ENCODE data around the gene MEP1B.
"Not testable (repeated sequence)": the region's sequence is repeated elsewhere in the genome, so short reads cannot be mapped to it uniquely, and the experiment has no call there.

The MEP1B gene

DNA sequence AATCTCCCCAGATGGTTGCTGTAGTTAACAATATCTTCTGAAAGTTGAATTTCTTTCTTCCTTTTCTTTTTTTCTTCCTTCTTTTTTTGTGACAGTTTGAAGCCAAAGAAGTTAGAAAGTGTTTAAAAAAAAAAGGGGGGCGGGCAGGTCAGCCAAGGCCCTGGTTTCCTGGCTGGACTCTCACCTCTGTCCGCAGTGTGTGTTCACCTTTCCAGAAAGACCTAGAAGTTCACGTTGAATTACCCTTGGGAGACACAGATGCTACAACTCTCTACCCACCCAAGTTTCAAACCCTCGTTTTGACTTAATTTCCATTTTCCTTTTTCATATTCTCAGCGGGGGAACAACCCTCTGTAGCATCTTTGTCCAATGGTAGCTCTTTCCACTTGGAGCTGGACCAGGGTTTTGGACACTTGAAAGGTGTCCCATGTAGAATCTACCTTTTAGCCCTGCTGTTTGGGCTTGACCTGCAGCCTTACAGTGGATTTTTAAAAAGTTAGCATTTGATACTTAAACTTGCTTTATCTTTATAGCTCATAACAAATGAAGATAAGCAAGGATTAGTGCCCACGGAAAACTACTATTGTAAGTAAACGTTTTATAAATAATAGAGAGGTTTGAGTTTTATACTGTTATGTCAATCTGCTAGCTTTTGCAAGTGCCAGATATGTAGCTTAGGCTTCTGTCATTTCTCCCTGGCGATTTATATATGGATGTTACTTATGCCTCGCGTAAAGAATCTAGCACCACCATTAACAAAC is 20.0 kb downstream of the MEP1B start:
- DNase-seq = no peak

DNA sequence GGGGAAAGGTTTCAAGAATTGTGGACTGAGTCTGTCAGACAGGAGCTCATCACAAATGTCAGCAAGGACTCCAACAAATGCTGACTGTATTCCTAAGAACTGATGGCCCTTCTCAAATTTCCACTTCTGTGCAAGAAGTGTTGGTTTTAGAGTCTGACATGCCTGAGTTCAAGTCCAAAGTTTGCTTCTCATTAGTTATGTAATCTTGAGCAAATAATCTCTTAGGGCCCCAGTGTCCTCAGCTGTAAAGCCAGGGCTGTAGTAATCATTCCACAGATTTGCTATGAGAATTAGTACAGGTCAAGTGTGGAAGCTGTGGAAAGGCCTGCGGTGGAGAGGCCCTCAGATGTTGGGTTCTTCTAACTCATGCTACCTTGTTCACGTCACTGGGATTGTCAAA is 23.9 kb downstream of the MEP1B start:
- DNase-seq = no peak

- no peak for DNase-seq
Measured at GRCh38 chr18:32216390-32216789, 26.6 kb downstream of the MEP1B start.

GRCh38 chr18:32219431-32220018 is 29.7 kb downstream of the MEP1B start:
- DNase-seq = no peak

DNA sequence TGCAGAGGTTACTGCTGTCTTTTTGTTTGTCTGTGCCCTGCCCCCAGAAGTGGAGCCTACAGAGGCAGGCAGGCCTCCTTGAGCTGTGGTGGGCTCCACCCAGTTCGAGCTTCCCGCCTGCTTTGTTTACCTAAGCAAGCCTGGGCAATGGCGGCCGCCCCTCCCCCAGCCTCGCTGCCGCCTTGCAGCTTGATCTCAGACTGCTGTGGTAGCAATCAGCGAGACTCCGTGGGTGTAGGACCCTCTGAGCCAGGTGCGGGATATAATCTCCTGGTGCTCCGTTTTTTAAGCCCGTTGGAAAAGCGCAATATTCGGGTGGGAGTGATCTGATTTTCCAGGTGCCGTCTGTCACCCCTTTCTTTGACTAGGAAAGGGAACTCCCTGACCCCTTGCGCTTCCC is 43.5 kb downstream of the MEP1B start:
- not testable (repeated sequence) for DNase-seq

- no peak for DNase-seq
Measured at GRCh38 chr18:32237049-32237448, 47.2 kb downstream of the MEP1B start.

DNA sequence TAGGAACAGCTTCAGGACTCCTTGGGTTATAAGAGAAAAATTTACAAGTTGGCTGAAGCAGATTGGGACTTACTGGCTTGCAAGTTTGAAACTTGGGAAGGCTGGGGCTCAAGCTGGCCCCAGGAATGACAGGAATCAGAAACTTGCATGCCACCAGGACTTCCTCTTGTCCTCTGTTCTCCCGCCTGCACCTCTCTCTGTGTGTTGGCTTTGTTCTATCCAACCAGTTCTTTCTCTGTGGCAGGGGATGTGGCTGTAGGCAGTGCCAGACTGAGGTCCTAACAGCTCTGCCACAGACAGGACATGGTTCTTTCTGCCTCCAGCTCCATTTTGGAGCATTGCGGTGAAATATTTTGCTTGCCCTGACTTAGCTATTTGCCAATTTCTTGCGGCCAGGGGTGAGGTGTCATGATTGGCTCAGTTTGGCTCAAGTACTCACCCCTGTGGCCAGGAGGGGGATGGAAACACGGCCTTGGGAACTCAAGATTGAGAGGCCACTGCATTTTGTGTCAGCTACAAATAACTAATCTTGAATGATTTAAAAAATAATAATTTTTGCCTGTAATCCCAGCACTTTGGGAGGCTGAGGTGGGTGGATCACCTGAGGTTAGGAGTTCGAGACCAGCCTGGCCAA is 48.9 kb downstream of the MEP1B start:
- DNase-seq = no peak

- no peak for DNase-seq
Measured at GRCh38 chr18:32242395-32242794, 52.6 kb downstream of the MEP1B start.

GRCh38 chr18:32243358-32243757 is 53.5 kb downstream of the MEP1B start:
- DNase-seq = no peak

- no peak for DNase-seq
Measured at GRCh38 chr18:32244881-32245280, 55.0 kb downstream of the MEP1B start.

DNA sequence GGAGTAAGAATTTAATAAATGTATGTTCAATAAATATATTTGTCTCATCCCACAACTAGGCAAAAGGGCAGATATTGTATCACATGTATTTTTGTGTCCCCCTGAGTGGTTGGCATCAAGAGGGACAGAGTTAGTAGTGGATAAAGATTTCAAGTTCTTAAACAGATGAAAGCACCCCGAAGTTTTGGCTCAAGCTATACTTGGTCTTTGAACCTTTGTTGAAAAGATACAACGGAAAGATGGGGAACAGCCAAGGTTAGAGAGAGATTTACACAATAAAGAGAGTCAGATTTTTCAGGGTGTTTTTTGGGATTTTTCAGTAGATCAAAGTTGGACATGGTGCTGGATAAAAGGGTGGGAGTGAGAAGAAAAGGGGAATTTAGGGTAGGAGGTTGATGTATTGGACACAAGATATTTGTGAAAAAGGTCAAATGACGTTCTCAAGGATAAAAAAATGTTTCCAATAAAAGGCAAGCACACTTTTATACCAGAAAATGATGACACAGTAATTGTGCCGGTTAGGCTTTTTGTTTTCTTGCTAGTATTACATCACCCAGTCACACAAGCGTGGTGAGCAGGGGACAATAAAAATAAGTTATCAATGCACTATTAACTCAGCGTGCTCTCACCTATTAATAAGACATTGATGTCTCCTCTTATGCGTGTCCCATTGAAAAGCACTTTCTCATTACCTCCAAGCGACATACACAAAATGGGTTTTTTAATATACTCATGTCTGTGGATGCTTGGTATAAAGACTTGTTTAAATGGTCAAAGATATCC is 59.5 kb downstream of the MEP1B start:
- DNase-seq = no peak

DNA sequence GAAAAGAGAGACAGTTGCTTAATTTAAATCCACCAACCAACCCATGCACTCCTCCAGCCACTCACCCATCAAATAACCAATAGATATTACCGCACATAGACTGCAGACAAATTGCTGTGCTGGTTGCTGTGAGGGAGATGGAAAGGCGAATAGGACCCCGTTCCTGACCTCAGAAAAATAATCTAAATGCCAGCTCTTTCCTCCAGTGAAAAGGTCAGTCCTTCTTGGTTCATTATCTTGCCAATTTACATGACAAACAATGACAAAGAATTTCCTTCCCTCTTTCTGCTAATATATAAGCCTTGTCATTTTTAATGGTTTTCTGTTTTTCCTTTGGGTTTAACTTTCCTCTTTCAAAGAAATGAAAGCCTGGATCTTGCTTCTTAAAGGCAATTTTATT is 61.6 kb downstream of the MEP1B start:
- DNase-seq = no peak

DNA sequence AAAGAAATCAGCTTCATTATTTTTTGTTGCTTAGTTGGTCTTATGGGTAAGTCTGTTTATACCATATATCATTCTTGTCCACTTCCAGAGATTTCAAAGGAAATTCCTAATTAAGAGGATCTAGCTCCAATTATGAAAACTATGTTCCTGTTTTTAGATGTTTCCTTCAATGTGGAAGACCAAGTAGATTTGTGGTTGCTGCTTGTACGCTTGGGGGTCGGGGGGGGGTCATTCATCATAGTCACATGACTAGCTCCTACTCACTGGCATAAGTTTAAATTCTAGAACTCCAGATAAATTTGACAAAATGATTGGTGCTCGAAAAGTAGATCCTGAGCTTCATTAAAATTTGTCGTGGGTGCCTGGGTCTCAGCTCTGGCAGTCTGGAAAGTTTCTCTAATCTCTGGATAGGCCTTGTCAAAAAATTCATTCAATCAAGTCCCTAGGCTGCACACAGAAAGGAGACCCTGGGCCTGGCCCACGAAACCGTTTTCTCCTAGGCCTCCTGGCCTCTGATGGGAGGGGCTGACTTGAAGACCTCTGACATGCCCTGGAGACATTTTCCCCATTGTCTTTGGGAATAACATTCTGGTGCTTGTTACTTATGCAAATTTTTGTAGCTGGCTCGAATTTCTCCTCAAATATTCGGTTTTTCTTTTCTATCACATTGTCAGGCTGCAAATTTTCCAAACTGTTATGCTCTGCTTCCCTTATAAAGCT is 62.5 kb downstream of the MEP1B start:
- DNase-seq = no peak

- no peak for DNase-seq
Measured at GRCh38 chr18:32255570-32255969, 65.7 kb downstream of the MEP1B start.

- no peak for DNase-seq
Measured at GRCh38 chr18:32257084-32257785, 67.4 kb downstream of the MEP1B start.

- no peak for DNase-seq
Measured at GRCh38 chr18:32258148-32258547, 68.3 kb downstream of the MEP1B start.

DNA sequence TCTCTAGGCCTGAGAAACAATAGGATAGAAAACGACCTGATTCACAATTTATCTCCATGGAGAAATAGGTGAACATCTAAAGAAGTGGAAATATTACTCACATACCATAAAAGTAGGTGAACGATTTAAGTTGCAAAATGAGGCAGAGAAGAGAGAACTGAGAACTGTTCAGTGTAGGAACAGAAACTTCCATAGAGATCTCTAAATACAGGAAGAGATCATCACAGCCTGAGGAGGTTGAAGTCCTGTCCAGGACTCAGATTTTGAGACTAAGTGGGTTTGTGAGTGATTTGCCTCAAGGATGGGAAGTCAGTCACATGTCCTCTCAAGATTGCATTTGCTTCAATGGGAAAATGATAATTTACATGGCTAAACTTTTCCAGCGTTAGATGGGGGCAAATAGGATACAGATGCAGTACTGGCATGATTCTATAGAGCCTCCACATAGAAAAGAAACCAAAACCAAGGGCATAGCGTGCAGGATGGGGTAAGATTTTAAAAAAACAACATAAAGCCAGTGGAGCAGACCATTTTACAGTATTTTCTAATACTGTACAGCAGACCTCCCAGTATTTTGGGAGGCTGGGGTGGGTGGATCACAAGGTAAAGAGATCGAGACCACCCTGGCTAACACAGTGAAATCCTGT is 68.8 kb downstream of the MEP1B start:
- no peak for DNase-seq

GRCh38 chr18:32259553-32259952 is 69.7 kb downstream of the MEP1B start:
- DNase-seq = no peak

GRCh38 chr18:32261003-32261402 is 71.2 kb downstream of the MEP1B start:
- no peak for DNase-seq

GRCh38 chr18:32262092-32262491 is 72.3 kb downstream of the MEP1B start:
- no peak for DNase-seq

GRCh38 chr18:32264401-32264800 is 74.6 kb downstream of the MEP1B start:
- no peak for DNase-seq

DNA sequence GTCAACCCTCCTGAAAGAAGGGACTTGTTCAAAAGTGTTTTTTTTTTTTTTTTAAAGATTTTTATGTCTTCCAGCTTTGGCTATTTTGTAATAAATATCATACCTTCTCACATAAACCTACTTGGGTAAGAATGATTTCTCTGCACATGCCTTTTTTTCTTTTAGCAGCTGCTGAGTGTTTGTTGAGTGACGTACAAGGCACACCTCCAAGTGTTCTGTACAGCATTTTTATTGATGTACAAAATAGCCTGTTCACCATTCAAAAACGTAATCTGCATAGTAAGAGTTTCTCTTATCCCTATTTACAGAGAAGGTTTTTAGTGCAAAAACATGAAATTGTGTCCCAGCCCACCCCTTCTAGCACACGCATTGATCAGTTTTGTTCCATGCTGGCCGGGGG is 77.6 kb downstream of the MEP1B start:
- DNase-seq = no peak
